Subcutaneous abdominal adipose tissue (tissue), 5 donors: ENCODE results near the gene PTPN21.
"Not testable (repeated sequence)": the region's sequence is repeated elsewhere in the genome, so short reads cannot be mapped to it uniquely, and the experiment has no call there.

Experiments used
- H3K27ac ChIP-seq: one replicate; pipeline ENCODE4 v1.7.0; 2013; ENCODE audit warnings: low read depth, mild to moderate bottlenecking, inconsistent platforms, low read length, moderate library complexity
- H3K27me3 ChIP-seq, 5 donors: one replicate each; pipeline ENCODE4 v1.7.0; 2013; ENCODE audit warnings: low read length in 5 of 5, inconsistent platforms in 1 of 5; ENCODE audit not compliant: control insufficient read depth in 5 of 5, insufficient read depth in 4 of 5
- H3K36me3 ChIP-seq, 5 donors: one replicate each; pipeline ENCODE4 v1.7.0; 2013; ENCODE audit warnings: low read length in 5 of 5; ENCODE audit not compliant: control insufficient read depth in 5 of 5, insufficient read depth in 5 of 5
- H3K4me1 ChIP-seq, 5 donors: one replicate each; pipeline ENCODE4 v1.7.0; 2013; ENCODE audit warnings: low read length in 5 of 5, mild to moderate bottlenecking in 3 of 5, moderate library complexity in 1 of 5; ENCODE audit not compliant: control insufficient read depth in 5 of 5, insufficient read depth in 5 of 5
- H3K4me3 ChIP-seq, 5 donors: one replicate each; pipeline ENCODE4 v1.7.0; 2013; ENCODE audit warnings: low read length in 5 of 5, low read depth in 1 of 5
- H3K9ac ChIP-seq, 5 donors: one replicate each; pipeline ENCODE4 v1.7.0; 2013; ENCODE audit warnings: low read length in 5 of 5, mild to moderate bottlenecking in 4 of 5, moderate library complexity in 3 of 5
- H3K9me3 ChIP-seq, 5 donors: one replicate each; pipeline ENCODE4 v1.7.0; 2013; ENCODE audit warnings: low read length in 5 of 5; ENCODE audit not compliant: control insufficient read depth in 5 of 5
- donor health status: healthy.
- donor health status: healthy.
- donor health status: healthy.
- donor health status: healthy.
- donor health status: healthy.

The PTPN21 gene

DNA sequence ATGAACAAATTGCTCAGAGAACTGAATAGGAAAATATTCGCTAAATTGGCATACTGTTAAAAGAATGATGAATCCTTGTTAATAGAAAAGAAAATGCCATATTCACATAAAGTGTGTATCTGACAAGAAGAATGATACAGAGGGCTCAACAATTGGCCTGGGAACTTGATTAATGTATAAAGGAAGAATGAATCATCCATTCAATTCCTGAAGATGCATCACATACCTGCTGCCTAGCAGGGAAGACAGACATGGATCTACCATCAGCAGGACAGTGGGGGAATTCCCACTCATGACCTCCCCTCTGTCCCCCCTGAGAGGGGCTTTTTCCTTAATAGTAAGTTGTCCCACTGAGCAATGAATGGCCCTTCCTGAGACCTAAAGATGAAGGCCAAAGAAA lies 13.5 kb downstream of the PTPN21 start:
- Histone ChIP-seq H3K36me3 (peaks cover 0 to 4% (median 2%) of the 10 kb centered on the region in 5 donors), H3K9ac (no peak overlapping the region), H3K4me3 (no peak overlapping the region), H3K27ac (no peak overlapping the region), H3K4me1 (peaks cover 0 to 24% (median 15%) of the 10 kb centered on the region in 5 donors), H3K27me3 (no peaks in the 10 kb centered on the region), H3K9me3 (no peaks in the 10 kb centered on the region)

DNA sequence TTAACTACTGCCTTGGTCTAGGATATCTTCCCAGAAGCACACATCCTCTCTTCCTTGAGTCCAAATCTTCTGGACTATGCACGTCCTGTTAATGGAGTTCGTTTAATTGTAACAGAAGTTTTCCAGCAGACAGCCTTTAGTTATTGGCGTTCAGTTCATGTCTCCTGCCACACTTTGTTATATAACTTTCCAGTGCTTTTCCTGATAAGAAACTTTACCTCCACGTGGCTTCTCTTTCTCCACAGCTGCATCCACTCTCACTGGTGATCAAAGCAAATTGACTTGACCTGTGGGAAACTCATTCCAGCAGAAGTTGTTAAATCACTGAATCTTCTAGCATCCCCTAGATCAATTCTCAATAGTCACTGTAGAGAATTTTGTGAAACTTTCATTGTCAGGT lies 19.0 kb downstream of the PTPN21 start:
- Histone ChIP-seq H3K36me3 (peaks cover 2 to 9% (median 5%) of the 10 kb centered on the region in 5 donors), H3K9ac (peak overlapping the region in 1 of 5 donors; percentile 32), H3K4me3 (no peak overlapping the region), H3K9me3 (no peaks in the 10 kb centered on the region), H3K27ac (peak overlapping the region; percentile 28), H3K27me3 (no peaks in the 10 kb centered on the region), H3K4me1 (peaks cover 2 to 30% (median 22%) of the 10 kb centered on the region in 5 donors)

DNA sequence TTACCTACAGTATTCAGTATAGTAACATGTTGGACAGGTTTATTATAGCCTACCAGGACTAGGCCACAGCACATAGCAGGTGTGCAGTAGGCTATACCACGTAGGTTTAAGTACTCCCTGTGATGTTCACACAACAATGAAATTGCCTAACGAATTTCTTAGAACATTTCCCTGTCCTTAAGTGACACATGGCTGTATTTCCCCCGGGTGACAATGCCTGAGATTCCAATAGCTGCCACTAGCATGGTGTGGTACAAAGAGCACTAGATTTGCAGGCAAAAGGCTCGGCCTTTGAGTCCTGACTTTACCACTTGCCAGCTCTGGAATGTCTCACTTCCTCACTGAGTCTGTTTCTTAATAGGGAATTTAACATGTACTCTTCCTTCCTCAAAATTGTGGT lies 19.7 kb downstream of the PTPN21 start:
- Histone ChIP-seq H3K9ac (no peak overlapping the region), H3K27me3 (no peaks in the 10 kb centered on the region), H3K4me1 (peaks cover 2 to 30% (median 22%) of the 10 kb centered on the region in 5 donors), H3K27ac (peak overlapping the region; percentile 28), H3K36me3 (peaks cover 1 to 9% (median 4%) of the 10 kb centered on the region in 5 donors), H3K4me3 (no peak overlapping the region), H3K9me3 (peaks cover 0 to 4% (median 0%) of the 10 kb centered on the region in 5 donors)

DNA sequence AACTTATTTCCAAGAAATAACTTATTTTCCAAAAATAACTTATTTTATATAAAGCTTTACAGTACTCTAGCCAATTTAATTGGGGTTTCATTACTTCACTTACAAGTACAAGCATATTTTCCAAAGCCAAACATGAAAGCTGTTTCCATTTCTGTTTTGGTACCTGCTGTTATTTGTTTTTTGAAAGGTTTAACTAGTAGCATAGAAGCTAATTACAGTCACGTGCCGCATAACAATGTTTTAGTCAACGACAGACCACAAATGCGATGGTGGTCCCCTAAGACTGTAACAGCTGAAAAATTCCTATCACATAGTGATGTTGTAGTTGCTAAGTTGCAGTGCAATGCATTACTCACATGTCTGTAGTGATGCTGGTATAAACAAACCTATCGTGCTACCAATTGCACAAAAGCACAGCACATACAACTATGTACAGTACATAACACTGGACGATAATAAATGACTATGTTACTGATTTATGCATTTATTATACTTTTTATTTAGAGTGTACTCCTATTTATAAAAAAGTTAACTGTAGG lies 21.7 kb downstream of the PTPN21 start:
- H3K9me3 ChIP-seq = peaks cover 0 to 5% (median 0%) of the 10 kb centered on the region in 5 donors
- H3K36me3 ChIP-seq = peaks cover 0 to 9% (median 3%) of the 10 kb centered on the region in 5 donors
- H3K4me3 ChIP-seq = no peak overlapping the region
- no peak overlapping the region for H3K27ac ChIP-seq
- H3K4me1 ChIP-seq = peaks cover 2 to 24% (median 19%) of the 10 kb centered on the region in 5 donors
- H3K27me3 ChIP-seq = no peaks in the 10 kb centered on the region
- no peak overlapping the region for H3K9ac ChIP-seq

DNA sequence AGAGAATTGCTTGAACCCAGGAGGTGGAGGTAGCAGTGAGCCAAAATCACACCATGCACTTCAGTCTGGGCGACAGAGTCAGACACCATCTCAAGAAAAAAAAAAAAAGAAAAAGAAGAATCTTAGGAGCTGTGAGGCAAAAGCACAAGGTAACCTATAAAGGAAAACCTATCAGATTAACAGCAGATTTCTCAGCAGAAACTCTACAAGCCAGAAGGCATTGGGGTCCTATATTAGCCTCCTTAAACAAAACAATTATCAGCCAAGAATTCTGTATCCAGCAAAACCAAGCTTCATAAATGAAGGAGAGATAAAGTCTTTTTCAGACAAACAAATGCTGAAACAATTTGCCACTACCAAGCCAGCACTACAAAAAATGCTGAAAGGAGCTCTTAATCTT lies 24.9 kb downstream of the PTPN21 start:
- H3K4me3 ChIP-seq, H3K9me3 ChIP-seq, H3K9ac ChIP-seq, H3K36me3 ChIP-seq, H3K27ac ChIP-seq, H3K27me3 ChIP-seq, H3K4me1 ChIP-seq: not testable (repeated sequence)

DNA sequence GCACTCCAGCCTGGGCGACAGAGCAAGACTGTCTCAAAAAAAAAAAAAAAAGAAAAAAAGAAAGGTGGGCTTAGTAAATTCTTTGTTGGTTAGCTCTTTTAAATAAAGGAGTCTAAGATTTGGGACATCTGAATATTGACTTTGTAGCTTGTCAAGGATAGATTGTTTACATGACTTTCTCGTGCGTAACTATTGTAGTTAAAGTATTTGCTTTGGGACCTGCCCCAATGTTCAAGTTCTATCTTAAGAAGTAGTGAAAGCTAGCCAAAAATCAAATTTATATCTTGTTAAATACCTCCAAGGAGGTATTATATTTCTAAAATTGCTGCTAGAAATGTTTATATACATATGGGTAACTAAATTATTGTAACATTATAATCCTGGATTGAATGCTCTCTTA lies 32.4 kb downstream of the PTPN21 start:
- H3K4me3 ChIP-seq = no peak overlapping the region
- H3K27ac ChIP-seq = no peak overlapping the region

DNA sequence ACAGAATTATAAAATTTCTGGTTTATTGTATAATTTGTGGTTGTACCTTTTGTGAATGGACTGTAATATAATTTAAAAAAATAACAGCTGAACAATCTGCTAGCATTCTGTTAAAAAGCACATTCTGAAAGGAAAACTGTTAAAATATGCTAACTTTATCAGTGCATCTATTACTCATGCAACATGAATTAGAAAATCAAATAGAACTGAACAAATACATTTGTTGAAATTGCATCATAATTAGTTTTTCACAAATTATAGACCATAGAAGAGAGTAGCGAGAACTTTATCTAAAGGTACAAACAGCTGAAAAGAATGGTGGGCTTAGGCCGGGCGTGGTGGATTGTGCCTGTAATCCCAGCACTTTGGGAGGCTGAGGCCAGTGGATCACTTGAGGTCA lies 33.0 kb downstream of the PTPN21 start:
- Histone ChIP-seq H3K27ac (no peak overlapping the region), H3K4me1 (peaks cover 0 to 2% (median 0%) of the 10 kb centered on the region in 5 donors), H3K4me3 (no peak overlapping the region), H3K36me3 (peaks cover 0 to 6% (median 1%) of the 10 kb centered on the region in 5 donors), H3K9me3 (peaks cover 0 to 5% (median 0%) of the 10 kb centered on the region in 5 donors), H3K9ac (no peak overlapping the region), H3K27me3 (no peaks in the 10 kb centered on the region)

More for the DNA sequence above, 32.4 kb downstream of the PTPN21 start:
- Histone ChIP-seq H3K27me3 (no peaks in the 10 kb centered on the region), H3K9me3 (peaks cover 0 to 5% (median 0%) of the 10 kb centered on the region in 5 donors), H3K9ac (no peak overlapping the region), H3K4me1 (no peaks in the 10 kb centered on the region), H3K36me3 (peaks cover 0 to 5% (median 0%) of the 10 kb centered on the region in 5 donors)

DNA sequence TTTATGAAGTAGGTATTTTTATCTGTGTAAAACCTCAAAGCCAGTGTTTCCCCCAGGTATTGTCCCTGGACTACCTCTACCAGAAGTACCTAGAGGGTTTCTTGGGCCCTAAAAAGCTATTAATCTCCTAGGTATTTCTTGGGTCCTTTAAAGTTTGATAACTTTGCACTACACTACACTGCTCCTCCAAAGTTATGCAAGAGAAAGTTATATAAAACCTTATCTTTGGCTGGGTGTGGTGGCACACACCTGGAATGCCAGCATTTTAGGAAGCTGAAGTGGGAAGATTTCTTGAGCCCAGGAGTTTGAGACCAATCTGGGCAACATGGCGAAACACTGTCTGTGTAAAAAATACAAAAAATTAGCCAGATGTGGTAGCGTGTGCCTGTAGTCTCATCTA lies 34.9 kb downstream of the PTPN21 start:
- Histone ChIP-seq H3K4me3 (no peak overlapping the region), H3K9ac (no peak overlapping the region), H3K36me3 (peaks cover 9 to 14% (median 13%) of the 10 kb centered on the region in 5 donors), H3K27ac (no peak overlapping the region), H3K9me3 (peaks cover 0 to 5% (median 0%) of the 10 kb centered on the region in 5 donors), H3K27me3 (no peaks in the 10 kb centered on the region), H3K4me1 (peaks cover 0 to 2% (median 0%) of the 10 kb centered on the region in 5 donors)

DNA sequence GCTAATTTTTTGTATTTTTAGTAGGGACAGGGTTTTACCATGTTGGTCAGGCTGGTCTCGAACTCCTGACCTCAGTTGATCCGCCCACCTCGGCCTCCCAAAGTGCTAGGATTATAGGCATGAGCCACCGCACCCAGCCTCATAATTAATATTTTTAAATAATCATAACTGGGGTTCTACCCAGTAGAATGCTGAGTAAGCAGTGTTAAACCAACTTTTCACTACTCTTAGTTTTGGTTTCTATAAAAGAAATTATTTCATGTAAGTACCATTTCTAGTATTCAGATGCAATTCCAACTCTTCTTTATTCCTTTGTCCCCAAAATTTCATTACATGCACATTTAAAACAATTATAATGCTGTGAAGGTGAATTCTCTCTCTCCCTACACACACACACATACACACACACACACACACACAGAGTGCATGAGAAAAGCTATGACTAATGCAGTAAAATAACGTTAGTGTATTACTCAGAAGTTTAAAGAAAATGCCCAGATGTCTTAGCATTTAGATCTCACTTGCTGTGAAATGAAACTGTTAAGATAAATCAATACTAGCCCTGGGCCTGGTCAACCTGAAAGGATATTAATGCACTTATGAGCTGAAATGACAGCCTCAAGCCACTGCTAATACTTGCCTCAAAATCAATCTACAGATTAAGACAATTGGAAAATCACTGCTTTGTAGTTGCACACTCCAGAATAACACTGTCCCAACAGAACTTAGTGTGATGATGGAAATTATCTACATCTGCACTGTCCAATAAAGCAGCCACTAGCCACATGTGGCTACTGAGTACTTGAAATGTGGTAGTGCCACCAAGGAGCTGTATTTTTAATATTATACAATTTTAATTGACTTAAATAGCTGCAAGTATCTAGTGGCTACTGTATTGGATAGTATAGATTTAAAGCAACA lies 36.0 kb downstream of the PTPN21 start:
- Histone ChIP-seq H3K9me3 (peaks cover 0 to 5% (median 0%) of the 10 kb centered on the region in 5 donors), H3K9ac (no peak overlapping the region), H3K27ac (no peak overlapping the region), H3K36me3 (peaks cover 11 to 19% (median 14%) of the 10 kb centered on the region in 5 donors), H3K27me3 (no peaks in the 10 kb centered on the region), H3K4me3 (no peak overlapping the region), H3K4me1 (peaks cover 0 to 2% (median 0%) of the 10 kb centered on the region in 5 donors)

DNA sequence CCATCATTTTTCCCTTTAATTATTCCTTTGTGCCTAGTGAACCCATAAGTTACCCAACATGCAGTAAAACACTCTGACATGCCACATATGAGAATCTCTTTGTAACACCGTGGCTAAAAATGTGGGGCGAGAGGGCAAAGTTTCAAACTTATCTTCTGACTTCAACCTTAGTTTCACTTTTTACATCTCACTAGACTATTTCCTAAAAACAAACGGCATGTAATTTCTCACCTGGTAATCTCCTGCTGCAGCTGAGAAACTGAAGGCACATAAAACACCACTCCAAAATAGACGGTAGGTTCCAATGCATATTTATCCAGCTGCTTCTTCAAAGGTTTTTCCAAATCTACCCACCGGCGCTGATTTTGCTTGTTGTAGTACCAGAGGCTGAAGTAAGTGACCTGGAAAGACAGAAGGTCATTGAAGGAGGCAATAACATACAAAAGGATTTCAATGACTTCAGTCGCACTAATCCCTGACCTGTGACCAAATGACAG lies 37.9 kb downstream of the PTPN21 start:
- H3K9me3 ChIP-seq = no peaks in the 10 kb centered on the region
- no peak overlapping the region for H3K9ac ChIP-seq
- peaks cover 0 to 2% (median 0%) of the 10 kb centered on the region in 5 donors for H3K4me1 ChIP-seq
- H3K27ac ChIP-seq = no peak overlapping the region
- peaks cover 14 to 19% (median 16%) of the 10 kb centered on the region in 5 donors for H3K36me3 ChIP-seq
- no peak overlapping the region for H3K4me3 ChIP-seq
- no peaks in the 10 kb centered on the region for H3K27me3 ChIP-seq
